Gastrocnemius medialis (tissue), 4 donors: ENCODE data around the gene LCN15.

Experiments used
- CTCF ChIP-seq, 5 experiments: fragments of 450-650 bp in 3 of 5; fragments of 200-600 bp in 2 of 5; sonication (generic) in 2 of 5; IDR thresholded peaks in 4 of 5; conservative IDR thresholded peaks in 1 of 5; 1 replicate in 4 of 5; 2 replicates in 1 of 5; pipeline ENCODE4 v1.5.1; 2016 to 2019; ENCODE audit warnings: antibody characterized with exemption in 5 of 5, mild to moderate bottlenecking in 3 of 5, moderate library complexity in 3 of 5
- POLR2A ChIP-seq, 2 donors: fragments of 450-650 bp; IDR thresholded peaks; one replicate each; pipeline ENCODE4 v1.6.1; 2017; ENCODE audit warnings: antibody characterized with exemption in 2 of 2, mild to moderate bottlenecking in 2 of 2, moderate library complexity in 2 of 2

DNA sequence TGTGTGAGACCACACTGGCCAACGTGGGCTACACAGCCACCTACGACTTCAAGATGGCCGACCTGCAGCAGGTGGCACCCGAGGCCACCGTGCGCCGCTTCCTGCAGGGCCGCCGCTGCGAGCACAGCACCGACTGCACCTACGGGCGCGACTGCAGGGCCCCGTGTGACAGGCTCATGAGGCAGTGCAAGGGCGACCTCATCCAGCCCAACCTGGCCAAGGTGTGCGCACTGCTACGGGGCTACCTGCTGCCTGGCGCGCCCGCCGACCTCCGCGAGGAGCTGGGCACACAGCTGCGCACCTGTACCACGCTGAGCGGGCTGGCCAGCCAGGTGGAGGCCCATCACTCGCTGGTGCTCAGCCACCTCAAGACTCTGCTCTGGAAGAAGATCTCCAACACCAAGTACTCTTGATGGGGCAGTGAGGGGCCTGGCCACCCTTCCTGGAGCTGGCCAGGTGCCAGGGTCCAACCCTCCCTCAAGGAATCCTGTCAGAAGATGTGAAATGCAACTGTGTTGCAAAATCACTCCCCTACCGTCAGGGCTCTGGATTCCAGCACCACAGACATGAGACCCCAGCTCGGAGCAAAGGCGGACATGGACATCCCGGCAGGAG lies 40.8 kb downstream of the LCN15 start:
- TF ChIP-seq CTCF (IDR thresholded peaks at IDR 0.05 in 4 of 5, conservative IDR thresholded peaks at IDR 0.05 in 1 of 5) (no peak), POLR2A (IDR thresholded peaks at IDR 0.05) (no peak)
